ENCODE data around the gene POLR2M.

Gene POLR2M

DNA sequence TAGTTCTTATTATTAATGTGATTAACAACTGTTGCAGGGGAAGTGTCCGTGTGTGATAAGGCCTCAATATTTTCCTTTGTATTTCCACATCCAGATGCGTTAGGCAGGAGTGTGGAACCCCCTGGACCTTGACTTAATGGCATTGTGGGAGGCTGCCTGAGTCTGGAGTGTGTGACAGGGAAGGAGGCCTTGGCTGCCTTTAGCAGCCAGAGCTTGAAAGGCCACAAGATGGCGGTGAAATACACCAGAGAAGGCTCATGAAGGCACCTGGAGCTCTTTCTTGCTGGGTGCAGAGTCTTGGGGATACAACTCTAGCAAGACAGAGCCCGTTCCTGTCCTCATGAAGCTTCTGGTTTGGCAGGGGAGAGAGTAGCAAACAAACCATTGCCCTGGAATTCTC is 36.9 kb downstream of the POLR2M start:
- no peak for DNase-seq

DNA sequence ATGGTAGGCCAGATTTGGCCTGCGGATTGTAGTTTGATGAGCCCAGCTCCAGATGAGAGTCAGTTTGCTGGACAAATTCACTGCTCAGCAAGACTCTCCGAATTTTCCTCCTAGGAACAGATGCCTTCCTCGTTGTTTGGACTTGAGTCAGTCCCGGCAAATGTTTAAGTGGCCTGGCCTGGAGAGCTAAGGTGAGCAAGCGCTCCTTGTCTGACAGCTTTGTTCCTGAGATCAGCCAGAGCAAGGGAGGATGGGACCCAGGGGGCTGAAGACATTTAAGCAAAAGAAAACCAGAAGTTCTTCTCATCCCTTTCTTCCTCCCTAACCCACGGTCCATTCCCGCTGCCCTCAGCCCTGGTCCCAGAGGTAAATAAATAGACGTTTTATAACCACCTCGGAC is 40.3 kb downstream of the POLR2M start:
- DNase-seq, result no peak

DNA sequence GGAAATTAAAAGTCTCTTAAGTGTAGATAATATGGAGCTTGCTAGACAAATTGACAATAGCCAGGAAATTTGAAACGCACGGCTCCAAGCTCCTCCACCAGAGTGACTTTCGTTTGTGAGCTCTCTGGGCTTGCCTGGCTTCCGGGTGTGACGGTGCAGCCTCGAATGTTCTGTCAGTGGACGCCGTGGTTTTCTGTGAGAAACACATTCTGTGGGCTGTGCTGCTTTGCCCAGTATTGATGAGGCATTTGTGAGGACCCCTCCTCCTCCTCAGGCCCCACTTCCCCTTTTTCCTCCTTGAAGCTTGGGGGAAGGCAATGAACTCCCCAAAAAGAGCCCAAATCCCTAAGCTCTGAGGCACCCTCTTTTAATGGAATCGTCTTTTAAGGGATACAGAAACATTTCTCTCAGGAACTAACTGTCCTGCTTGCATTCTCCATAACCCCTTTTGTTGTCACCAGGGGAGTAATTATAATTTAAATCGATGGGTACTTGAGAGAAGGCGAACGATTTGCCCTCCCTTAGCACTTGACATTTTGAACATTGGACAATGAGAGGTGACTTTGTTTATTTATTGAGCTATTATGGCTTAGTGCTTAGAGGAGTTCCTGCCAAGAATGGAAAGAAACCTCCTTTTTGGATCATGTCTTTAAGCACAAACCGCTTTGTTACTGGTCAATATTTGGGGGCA is 40.8 kb downstream of the POLR2M start:
- DNase-seq, result no peak

DNA sequence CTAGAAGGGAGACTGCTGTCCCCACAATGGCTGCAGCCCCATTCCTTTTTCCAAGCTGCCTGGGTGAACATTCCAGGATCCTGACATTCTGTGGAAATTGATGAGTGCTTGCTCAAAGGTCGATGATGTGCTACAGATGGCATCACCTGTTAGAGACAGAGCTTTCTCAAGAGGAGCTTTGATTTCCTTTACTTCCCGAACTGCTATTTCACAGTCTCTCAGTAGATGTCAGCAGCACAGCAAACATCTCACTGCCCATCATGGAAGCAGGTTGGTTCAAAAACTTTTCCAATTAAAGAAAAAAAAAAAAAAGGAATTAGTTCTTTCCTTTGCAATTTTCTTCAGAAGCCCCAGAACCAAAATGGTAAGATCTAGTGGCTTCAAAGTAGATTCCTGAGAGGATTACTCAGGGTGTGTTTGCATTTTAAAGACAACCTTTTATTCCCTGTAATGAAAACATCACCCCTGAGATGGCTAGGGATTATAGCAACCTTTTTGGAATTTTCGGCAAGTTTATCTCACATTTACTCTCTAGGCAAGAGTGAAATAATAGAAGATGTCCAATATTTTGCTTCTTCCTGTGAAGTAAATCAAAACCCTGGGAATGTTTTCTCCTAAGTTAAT is 44.8 kb downstream of the POLR2M start:
- no peak for DNase-seq

DNA sequence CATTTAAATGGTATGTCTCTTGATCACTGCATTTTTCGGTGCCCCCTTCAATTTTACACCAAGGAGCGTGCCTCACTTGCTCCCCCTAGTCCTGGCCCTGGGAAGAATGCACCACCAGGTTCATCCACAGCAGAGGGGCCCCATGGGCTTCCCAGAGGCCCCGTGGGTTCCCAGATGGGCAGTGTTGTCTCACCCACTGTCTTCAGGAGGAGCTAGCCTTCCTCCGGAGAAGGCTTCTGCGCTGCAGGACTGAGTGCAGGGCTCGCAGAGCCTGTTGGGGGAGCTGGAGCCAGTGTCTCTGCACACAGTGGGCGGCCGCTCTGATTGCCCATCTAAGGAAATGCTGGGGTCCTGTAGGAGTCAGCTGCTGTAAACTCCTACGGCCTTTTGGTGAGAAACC is 45.9 kb downstream of the POLR2M start:
- no peak for DNase-seq

DNA sequence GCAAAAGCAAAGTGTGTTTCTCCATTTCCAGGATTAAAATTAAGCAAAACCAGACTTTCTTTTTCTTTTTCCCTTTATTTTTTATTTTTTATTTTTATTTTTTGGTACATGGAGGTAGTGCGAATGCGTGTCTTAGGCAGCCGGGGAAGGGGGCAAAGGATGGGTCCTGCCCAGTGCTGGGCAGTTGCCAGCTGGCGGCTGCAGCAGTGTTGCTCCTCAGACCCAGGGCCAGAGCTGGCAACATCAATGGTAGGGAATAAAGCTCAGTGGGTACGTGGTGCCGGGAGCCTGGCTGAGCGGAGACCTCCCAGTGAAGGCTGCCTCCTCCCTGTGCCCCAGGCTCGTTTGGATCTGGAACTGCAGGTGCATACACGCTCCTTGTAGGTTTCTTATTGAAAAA is 46.3 kb downstream of the POLR2M start:
- no peak for DNase-seq

DNA sequence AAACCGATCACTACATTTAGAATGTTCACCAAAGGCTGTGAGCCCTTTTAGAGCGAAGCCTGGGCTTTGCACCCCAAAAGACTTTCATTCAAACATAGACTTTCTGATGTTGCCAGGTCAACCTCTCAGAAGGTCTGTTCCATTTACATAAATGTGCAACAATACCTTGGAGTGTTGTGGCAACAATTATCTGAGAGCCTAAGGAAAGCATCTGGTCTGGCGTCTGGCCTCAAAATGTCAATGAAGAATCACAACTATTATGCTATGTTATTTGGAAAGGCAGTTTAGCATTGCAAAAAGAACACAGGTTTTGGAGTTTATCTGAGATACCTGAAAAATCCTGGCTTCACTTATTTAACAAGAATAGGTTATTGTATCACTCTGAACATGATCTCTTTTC is 50.0 kb downstream of the POLR2M start:
- DNase-seq, result no peak

DNA sequence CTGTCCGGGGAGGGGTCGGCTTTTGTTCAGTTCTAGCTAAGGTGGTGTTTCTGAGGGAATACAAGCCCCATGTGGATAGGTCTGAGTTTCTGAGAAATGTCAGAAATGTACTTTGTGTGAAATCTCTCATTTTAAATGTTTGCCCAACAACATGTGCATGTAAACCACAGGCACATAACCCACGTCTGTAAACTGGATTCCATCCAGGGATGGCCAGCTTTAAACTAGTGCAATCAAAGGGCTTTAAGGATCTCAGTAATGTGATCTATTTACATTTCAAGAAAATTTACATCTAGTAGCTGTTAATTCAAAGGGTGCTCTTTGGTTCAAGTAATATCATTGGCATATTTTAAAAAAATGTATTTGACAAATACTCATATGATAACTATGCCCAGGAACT is 52.0 kb downstream of the POLR2M start:
- DNase-seq, result no peak

DNA sequence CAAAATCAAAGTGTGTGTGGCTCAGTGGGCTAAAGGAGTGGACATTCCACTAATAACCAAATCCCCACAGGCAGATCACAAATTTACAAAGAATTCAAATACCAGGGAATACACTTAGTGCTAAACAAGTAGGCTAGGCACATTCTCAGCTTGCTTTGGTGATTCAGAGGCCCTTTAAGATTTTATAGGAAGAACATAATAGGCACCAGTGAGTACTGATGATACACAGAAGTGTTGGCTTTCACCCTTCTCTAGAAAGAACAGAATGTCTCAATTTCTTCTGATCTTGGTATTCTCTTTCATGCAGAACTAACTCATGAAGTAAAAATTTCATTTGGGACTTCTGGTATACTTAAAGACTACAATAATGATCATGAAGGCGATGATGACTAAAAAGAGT is 55.0 kb downstream of the POLR2M start:
- no peak for DNase-seq

DNA sequence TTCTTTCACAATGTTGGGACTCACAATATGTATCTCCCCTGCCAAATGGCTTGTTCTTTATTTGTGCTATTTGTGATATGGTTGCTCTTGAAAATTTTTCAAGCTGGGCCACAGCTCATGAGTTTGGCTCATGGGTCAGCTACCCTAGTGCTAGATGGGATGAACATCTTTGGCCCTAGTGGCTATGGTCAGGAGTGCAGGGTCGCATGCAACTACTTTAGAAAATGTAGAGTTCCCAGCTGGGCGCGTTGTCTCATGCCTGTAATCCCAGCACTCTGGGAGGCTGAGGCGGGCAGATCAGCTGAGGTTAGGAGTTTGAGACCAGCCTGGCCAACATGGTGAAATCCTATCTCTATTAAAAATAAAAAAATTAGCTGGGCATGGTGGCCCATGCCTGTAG is 55.8 kb downstream of the POLR2M start:
- no peak for DNase-seq

DNA sequence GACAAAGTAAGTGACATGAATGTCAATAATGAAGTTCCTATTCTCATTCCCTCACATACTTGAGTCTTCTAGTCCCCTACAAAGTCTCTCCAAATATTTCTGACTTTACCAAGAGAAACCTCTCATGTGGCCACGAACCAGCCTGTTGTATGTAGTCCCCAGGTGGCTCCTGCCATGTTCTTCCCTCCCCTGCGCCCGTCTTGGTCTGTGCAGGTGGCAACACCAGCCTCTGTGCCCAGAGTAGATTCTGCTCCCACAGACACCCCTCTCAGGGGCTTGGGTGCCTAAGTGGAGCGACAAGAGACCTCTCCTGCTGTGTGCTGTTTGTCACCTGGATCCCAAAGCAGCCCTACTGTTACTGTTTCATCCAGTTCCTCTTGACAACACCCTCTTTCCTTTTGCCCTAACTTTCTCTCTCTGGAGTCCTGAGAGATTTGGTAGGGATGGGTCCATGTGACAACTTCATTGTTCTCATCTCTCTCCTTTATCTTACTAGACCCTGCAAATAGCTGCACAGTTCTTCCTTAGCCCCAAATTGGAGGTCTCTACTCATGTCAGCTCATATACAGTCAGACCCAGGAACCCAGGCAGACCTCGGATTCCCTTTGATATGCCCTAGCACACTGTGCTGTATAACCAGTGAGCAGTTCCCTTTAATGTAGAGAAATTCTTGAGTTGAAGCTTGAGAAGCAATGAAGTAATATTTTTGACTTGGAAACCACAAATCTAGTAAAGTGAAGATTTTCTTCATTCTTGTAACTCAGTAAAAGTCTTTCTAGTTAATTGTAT is 56.9 kb downstream of the POLR2M start:
- DNase-seq, result no peak
